Hindlimb muscle (tissue), 1 donor: ENCODE data around the gene CDKAL1. TPM values are rescaled to one million over a fixed set of nuclear protein-coding genes. Genes with fewer than 3 reads are reported as not detected.
"Not testable (repeated sequence)": the region's sequence is repeated elsewhere in the genome, so short reads cannot be mapped to it uniquely, and the experiment has no call there.

Source experiments
- DNase-seq: peaks from one replicate; pipeline ENCODE4 v3.0.0-alpha.2; 2013
- polyA plus RNA-seq: library from polyadenylated mRNA; unstranded; fragments of 120-200 nt; gene quantifications from one replicate; pipeline ENCODE4 v1.2.1, GENCODE V29; 2013; ENCODE audit not compliant: insufficient read length

The CDKAL1 gene
- polyA plus RNA-seq, 1 donor = 13.2 TPM

DNA sequence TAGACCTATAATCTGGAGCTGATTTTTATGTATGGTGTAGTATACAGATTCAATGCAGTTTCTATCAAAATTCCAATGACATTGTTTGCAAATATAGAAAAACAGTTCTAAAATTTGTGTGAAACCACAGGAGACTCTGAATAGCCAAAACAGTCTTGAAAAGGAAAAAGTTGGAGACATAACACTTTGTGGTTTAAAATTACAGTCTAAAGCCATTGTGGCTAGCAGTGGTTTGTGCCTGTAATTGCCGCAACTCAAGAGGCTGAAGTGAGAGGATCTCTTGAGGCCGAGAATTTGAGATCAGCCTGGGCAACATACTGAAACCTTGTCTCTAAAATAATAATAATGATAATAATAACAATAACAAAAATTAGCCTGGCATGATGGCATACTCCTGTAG is 213.7 kb downstream of the CDKAL1 start:
- DNase-seq = no peak

- no peak for DNase-seq
Measured at GRCh38 chr6:20751293-20751935, 217.2 kb downstream of the CDKAL1 start.

GRCh38 chr6:20755631-20756030 is 221.4 kb downstream of the CDKAL1 start:
- no peak for DNase-seq

GRCh38 chr6:20756584-20757147 is 222.4 kb downstream of the CDKAL1 start:
- DNase-seq = not testable (repeated sequence)

DNA sequence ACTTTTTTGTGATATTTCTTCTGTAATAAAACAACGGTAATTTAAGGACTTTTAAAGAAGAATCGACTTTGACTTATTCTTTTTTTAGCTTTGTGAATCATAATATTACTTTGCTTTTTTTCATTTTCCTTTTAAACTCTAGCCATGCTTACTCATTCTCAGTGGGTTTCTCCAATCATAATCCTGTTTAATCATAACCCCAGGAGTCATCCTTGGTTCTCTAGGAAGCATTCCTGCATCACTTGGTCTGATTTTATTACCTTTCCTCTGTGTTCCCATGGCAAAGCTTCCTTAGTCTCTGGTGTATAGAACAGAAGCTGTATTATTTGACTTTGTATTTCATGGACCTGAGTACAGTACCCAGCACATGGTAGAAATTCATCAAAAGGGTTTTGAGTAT is 223.5 kb downstream of the CDKAL1 start:
- no peak for DNase-seq

- DNase-seq = no peak
Measured at GRCh38 chr6:20763296-20763695, 229.0 kb downstream of the CDKAL1 start.

DNA sequence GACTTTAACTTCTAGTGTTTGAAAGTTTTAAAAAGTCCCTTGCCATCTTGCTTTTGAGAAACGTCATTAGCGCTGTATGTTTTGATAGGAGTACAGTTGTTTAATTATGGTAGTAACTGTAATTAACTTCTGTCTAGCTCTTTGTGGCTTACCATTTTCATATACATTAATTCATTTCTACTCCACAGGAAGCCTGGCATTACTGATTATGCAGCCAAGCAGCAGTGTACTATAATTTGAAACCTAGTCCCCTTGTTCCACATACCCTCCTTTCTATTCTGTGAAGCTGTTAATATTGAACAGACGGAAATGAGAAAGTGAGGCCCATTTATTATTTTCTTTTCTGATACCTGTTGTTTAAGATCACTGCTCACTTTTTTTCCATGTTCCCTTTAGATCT is 235.4 kb downstream of the CDKAL1 start:
- no peak for DNase-seq

- no peak for DNase-seq
Measured at GRCh38 chr6:20770773-20771172, 236.5 kb downstream of the CDKAL1 start.

- no peak for DNase-seq
Measured at GRCh38 chr6:20771409-20771808, 237.2 kb downstream of the CDKAL1 start.

DNA sequence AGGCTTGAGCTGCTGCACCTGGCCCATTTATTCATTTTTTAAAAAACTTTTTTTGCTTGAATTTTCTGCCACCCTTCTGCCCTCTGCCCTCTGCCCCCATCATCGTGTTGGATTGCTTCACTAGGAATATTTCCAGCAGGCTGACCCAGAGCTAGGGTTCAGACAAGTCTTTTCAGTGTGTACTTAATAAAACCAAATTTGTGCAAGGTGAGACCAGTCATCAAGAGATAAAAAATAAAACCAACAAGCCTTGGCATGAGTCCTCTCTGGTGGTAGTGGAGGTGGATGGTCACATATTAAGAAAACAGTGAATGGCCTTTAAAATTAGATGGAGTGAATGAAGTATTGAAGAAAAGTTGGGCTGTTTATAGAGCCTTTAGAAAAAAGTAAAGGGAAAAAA is 239.6 kb downstream of the CDKAL1 start:
- no peak for DNase-seq

DNA sequence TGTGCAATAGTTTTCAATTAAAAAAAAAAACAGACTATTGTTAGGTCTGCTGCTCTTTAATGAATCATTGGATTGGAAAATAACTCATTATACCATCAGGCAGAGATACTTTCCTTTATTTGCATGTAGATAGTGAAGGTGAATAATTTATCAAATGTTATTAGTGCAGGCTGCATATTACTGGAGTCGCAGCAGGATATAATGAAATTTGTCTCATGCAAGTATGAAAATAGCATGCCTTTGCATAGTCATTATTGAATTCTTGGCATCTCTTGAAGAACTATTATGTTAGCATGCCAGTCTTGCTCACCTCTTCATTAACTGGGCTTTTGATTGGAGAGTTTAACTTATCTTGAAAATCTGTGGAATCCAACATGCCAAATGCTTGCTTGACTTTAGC is 241.7 kb downstream of the CDKAL1 start:
- no peak for DNase-seq

- DNase-seq = no peak
Measured at GRCh38 chr6:20777801-20778200, 243.5 kb downstream of the CDKAL1 start.

- DNase-seq = no peak
Measured at GRCh38 chr6:20778459-20778858, 244.2 kb downstream of the CDKAL1 start.

DNA sequence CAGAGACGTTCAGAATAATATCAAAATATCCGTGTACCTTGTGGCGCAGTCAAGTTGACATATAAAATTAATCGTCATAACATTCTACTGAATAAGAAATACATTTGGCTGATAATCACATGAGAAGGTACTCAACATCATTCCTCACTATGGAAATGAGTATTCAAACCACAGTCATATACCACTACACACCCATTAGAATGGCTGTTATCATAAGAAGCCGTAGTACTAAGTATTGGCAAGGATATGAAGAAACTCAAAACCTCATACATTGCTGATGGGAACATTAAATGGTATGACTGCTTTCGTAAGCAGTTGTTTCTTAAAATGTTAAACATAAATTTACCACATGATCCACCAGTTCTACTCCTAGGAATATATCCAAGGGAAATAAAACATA is 244.7 kb downstream of the CDKAL1 start:
- DNase-seq = no peak

DNA sequence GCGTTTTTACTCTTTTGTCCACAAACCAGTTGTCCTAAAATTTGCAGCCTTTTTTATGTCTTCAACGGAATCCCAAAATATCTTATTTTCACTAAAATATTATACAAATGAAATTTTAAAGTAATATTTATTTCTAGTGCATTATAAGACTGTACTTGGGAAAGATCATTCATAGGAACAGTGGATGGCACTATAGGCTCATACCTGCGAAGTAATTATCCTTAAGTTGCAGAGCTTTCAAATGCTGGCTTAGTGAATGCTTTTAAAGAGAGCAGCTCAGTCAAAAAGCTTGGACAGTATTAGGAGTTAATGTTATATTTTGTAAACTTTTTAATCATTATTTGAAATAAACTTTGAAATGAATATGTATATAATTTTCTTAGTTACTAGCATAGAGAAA is 254.9 kb downstream of the CDKAL1 start:
- DNase-seq = peak; percentile 25

DNA sequence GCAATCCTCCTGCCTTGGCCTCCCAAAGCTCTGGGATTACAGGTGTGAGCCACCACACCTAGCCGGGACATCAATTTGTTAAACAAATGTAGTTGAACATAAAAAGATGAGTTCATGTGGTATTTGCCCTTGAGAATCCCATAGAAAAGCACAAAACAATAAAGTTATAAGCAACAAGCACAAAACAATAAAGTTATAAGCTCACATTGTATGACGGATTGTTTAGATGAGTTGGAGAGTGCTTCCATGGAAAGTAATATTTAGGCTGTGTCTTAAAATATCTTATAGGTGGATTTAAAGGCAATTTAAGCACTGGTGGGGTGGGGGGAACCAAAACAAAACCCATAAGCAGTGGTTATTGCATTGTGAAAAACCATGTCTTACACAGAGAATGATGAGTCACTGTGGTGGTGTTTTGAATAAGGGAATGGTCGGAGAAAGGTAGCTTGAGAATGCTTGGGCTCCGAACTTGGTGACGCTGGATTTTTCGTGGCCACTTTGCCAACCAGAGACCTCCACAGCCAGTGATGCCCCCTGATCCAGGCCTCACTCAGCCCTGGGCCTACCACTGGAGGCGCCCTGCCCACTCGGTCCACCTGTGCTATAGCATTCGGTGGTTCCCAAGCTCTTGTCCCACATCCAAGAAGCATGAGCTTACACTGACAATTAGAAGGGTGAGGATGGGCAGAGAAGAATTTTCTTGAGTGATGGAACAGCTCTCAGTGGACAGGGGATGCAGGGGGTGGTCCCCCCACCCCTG is 256.0 kb downstream of the CDKAL1 start:
- DNase-seq = no peak

GRCh38 chr6:20791074-20791473 is 256.8 kb downstream of the CDKAL1 start:
- DNase-seq = no peak

DNA sequence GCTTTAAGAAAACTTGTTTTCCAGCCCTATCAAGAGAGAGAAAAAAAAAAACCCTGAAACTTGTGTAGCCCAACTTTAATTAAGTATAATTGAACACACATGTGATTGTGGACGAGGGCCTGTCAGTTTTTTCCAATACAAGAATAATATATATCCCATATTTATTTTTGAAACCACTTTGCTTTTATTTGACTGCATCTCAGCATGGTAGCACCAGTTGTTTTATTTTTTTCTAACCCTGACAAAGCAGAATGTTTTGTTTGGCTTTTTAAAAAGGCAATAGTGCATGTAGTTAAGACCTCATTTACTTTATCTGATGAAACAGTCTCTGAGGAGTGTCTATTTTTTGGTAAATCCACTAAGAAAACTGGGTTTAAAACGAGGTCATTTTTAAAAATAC is 257.7 kb downstream of the CDKAL1 start:
- DNase-seq = no peak

GRCh38 chr6:20793174-20793573 is 258.9 kb downstream of the CDKAL1 start:
- DNase-seq = no peak

GRCh38 chr6:20797597-20797996 is 263.3 kb downstream of the CDKAL1 start:
- DNase-seq = no peak

- DNase-seq = no peak
Measured at GRCh38 chr6:20800229-20800628, 266.0 kb downstream of the CDKAL1 start.

GRCh38 chr6:20800653-20801052 is 266.4 kb downstream of the CDKAL1 start:
- DNase-seq = no peak

DNA sequence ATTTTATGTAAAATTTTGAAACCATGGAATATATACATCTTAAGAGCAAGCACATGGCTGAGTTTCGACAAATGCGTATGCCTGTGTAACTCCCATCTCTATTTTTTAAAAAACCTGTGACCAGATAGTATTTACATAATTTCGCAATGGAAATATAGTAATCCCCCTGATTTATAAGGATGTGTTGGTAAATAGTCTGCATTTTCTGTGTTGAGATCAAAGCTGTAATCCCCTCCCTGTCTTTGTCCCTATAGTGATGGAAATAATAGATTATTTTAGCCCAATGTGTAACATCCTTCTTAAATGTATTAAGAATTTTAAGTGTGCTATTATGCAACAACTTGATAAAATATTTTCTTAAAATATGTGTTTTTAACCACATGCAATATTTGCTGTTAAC is 267.3 kb downstream of the CDKAL1 start:
- DNase-seq = no peak

DNA sequence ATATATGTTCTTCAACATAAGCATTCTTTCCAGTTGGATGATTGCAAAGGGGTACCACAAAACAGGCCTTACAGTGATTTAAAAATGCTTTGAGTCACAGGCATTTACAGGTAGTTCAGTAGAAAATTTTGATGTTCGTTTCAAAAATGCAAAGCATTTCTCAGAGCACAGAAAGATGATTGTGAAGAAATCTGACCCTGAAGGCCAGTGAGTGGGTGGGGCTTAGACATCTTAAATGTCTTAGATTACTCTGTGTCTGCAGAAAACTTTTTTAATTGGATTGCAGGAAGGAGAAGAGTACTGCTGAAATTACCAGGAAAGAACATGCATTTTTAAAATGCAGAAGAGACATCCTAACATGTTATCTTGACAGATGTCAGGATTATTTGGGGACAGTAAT is 268.3 kb downstream of the CDKAL1 start:
- DNase-seq = no peak
